Measurements from ENCODE around the gene DUT.

Gene DUT

DNA sequence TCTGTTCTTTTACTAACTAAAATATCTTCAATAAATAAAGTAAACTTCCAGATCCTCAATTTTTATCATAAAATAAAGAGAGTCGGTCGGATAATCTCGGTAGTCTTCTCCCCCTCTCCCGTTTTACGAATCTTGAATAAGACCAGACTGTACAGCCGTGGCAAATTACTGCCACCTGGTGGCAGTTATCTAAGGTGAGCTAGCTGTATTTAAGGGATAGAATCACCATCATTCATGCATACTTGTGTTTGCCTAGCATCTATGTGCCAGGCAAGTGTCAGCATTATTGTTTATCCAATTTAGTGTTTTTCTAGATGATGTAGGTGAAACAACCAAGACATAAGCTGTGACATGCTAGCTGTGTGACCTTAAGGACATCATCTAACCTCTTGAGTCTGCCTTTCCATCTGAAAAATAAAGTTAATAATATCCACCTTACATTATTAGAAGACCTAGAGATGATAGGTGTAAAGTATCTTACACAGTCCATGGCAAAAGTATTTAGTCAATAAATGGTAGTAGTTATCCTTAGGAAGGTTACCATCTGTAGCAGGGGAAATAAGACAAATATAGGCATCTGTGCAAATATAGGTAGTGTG lies 21.3 kb downstream of the DUT start:
- no peak overlapping the region for H2AK5ac ChIP-seq (ENCODE audit: low read length, severe bottlenecking)
- H2BK12ac ChIP-seq (ENCODE audit: low read length in 2 of 2), result no peak overlapping the region
- no peaks in the 10 kb centered on the region for H3K36me3 ChIP-seq (ENCODE audit: control insufficient read depth in 1 of 2, insufficient read depth in 2 of 2, low read depth in 1 of 2, low read length in 2 of 2)
- peak overlapping the region; percentile 76 for H3K9ac ChIP-seq (ENCODE audit: low read length)
- 17% methylated on average over 6 of the region's 6 CpGs for whole genome bisulfite sequencing
- H3K4me3 ChIP-seq (ENCODE audit: insufficient read depth in 1 of 2, low read depth in 1 of 2, low read length in 2 of 2), result peak overlapping the region in 1 of 2 experiments; percentile 29
- no peak overlapping the region for H2BK5ac ChIP-seq (ENCODE audit: low read depth, low read length, poor library complexity, severe bottlenecking)
- H3K14ac ChIP-seq (ENCODE audit: low read length in 2 of 2), result no peak overlapping the region
- no peaks in the 10 kb centered on the region for H3K27me3 ChIP-seq (ENCODE audit: control insufficient read depth in 1 of 2, insufficient read depth in 1 of 2, low read length in 2 of 2)
- no peak overlapping the region for H3K27ac ChIP-seq (ENCODE audit: low read length, poor library complexity, severe bottlenecking)
- peaks cover 5% of the 10 kb centered on the region for H3K4me1 ChIP-seq (ENCODE audit: control insufficient read depth, insufficient read depth, low read depth, low read length)
- H3K9me3 ChIP-seq (ENCODE audit: control insufficient read depth, low read length), result no peaks in the 10 kb centered on the region
- H4K91ac ChIP-seq (ENCODE audit: low read length), result no peak overlapping the region
- H2BK120ac ChIP-seq (ENCODE audit: low read depth, low read length), result no peak overlapping the region
- H3K4me2 ChIP-seq (ENCODE audit: low read length, poor library complexity, severe bottlenecking), result no peak overlapping the region
- no peak overlapping the region for H3K4ac ChIP-seq (ENCODE audit: low read depth in 1 of 2, low read length in 2 of 2)
- H3K18ac ChIP-seq (ENCODE audit: low read depth in 1 of 2, low read length in 2 of 2), result no peak overlapping the region
- peak; percentile 71 for DNase-seq
- no peak overlapping the region for H2BK15ac ChIP-seq (ENCODE audit: low read depth, poor library complexity, severe bottlenecking)
- H3K79me1 ChIP-seq (replicated peaks; ENCODE audit: low read length, poor library complexity, severe bottlenecking), result no peaks in the 10 kb centered on the region
- no peak overlapping the region for H4K8ac ChIP-seq (ENCODE audit: low read length)
- H3K23ac ChIP-seq (ENCODE audit: low read length in 2 of 2), result no peak overlapping the region
- no peak overlapping the region for H2AFZ ChIP-seq (ENCODE audit: low read depth, low read length)

GRCh38 chr15:48354694-48355303 lies 23.6 kb downstream of the DUT start:
- no peaks in the 10 kb centered on the region for H3K9me3 ChIP-seq (ENCODE audit: control insufficient read depth, low read length)
- no peak overlapping the region for H2BK15ac ChIP-seq (ENCODE audit: low read depth, poor library complexity, severe bottlenecking)
- H2BK120ac ChIP-seq (ENCODE audit: low read depth, low read length), result no peak overlapping the region
- no peak overlapping the region for H3K14ac ChIP-seq (ENCODE audit: low read length in 2 of 2)
- peaks cover 5% of the 10 kb centered on the region for H3K4me1 ChIP-seq (ENCODE audit: control insufficient read depth, insufficient read depth, low read depth, low read length)
- 91% methylated on average over 9 of the region's 9 CpGs for WGBS
- no peak overlapping the region for H3K4me2 ChIP-seq (ENCODE audit: low read length, poor library complexity, severe bottlenecking)
- H3K27ac ChIP-seq (ENCODE audit: low read length, poor library complexity, severe bottlenecking), result peak overlapping the region; percentile 46
- H3K36me3 ChIP-seq (ENCODE audit: control insufficient read depth in 1 of 2, insufficient read depth in 2 of 2, low read depth in 1 of 2, low read length in 2 of 2), result no peaks in the 10 kb centered on the region
- peak overlapping the region; percentile 78 for H3K9ac ChIP-seq (ENCODE audit: low read length)
- no peak overlapping the region for H4K8ac ChIP-seq (ENCODE audit: low read length)
- peak overlapping the region in 1 of 2 experiments; percentile 28 for H3K4me3 ChIP-seq (ENCODE audit: insufficient read depth in 1 of 2, low read depth in 1 of 2, low read length in 2 of 2)
- H2AFZ ChIP-seq (ENCODE audit: low read depth, low read length), result no peak overlapping the region
- peak overlapping the region; percentile 93 for H2AK5ac ChIP-seq (ENCODE audit: low read length, severe bottlenecking)
- no peaks in the 10 kb centered on the region for H3K27me3 ChIP-seq (ENCODE audit: control insufficient read depth in 1 of 2, insufficient read depth in 1 of 2, low read length in 2 of 2)
- H3K18ac ChIP-seq (ENCODE audit: low read depth in 1 of 2, low read length in 2 of 2), result no peak overlapping the region
- H4K91ac ChIP-seq (ENCODE audit: low read length), result no peak overlapping the region
- H3K4ac ChIP-seq (ENCODE audit: low read depth in 1 of 2, low read length in 2 of 2), result no peak overlapping the region
- H2BK12ac ChIP-seq (ENCODE audit: low read length in 2 of 2), result no peak overlapping the region
- H3K23ac ChIP-seq (ENCODE audit: low read length in 2 of 2), result no peak overlapping the region
- H3K79me1 ChIP-seq (replicated peaks; ENCODE audit: low read length, poor library complexity, severe bottlenecking), result no peaks in the 10 kb centered on the region
- no peak overlapping the region for H2BK5ac ChIP-seq (ENCODE audit: low read depth, low read length, poor library complexity, severe bottlenecking)
- no peak for DNase-seq

- H3K79me1 ChIP-seq (replicated peaks; ENCODE audit: low read length, poor library complexity, severe bottlenecking), result no peaks in the 10 kb centered on the region
- H3K4me3 ChIP-seq (ENCODE audit: insufficient read depth in 1 of 2, low read depth in 1 of 2, low read length in 2 of 2), result peak overlapping the region in 1 of 2 experiments; percentile 28
- 80% methylated on average over 2 of the region's 6 CpGs for WGBS
- H3K9me3 ChIP-seq (ENCODE audit: control insufficient read depth, low read length), result no peaks in the 10 kb centered on the region
- H2BK120ac ChIP-seq (ENCODE audit: low read depth, low read length), result no peak overlapping the region
- H3K36me3 ChIP-seq (ENCODE audit: control insufficient read depth in 1 of 2, insufficient read depth in 2 of 2, low read depth in 1 of 2, low read length in 2 of 2), result no peaks in the 10 kb centered on the region
- H3K4me1 ChIP-seq (ENCODE audit: control insufficient read depth, insufficient read depth, low read depth, low read length), result peaks cover 5% of the 10 kb centered on the region
- no peak overlapping the region for H3K23ac ChIP-seq (ENCODE audit: low read length in 2 of 2)
- no peak overlapping the region for H3K18ac ChIP-seq (ENCODE audit: low read depth in 1 of 2, low read length in 2 of 2)
- H2BK5ac ChIP-seq (ENCODE audit: low read depth, low read length, poor library complexity, severe bottlenecking), result no peak overlapping the region
- DNase-seq, result peak; percentile 18
- no peak overlapping the region for H3K4me2 ChIP-seq (ENCODE audit: low read length, poor library complexity, severe bottlenecking)
- no peak overlapping the region for H3K14ac ChIP-seq (ENCODE audit: low read length in 2 of 2)
- peak overlapping the region in 1 of 2 experiments; percentile 67 for H2BK12ac ChIP-seq (ENCODE audit: low read length in 2 of 2)
- peak overlapping the region; percentile 78 for H3K9ac ChIP-seq (ENCODE audit: low read length)
- peak overlapping the region; percentile 48 for H3K27ac ChIP-seq (ENCODE audit: low read length, poor library complexity, severe bottlenecking)
- H2BK15ac ChIP-seq (ENCODE audit: low read depth, poor library complexity, severe bottlenecking), result no peak overlapping the region
- H4K91ac ChIP-seq (ENCODE audit: low read length), result no peak overlapping the region
- H2AK5ac ChIP-seq (ENCODE audit: low read length, severe bottlenecking), result no peak overlapping the region
- H4K8ac ChIP-seq (ENCODE audit: low read length), result peak overlapping the region; percentile 62
- no peak overlapping the region for H2AFZ ChIP-seq (ENCODE audit: low read depth, low read length)
- H3K4ac ChIP-seq (ENCODE audit: low read depth in 1 of 2, low read length in 2 of 2), result no peak overlapping the region
- no peaks in the 10 kb centered on the region for H3K27me3 ChIP-seq (ENCODE audit: control insufficient read depth in 1 of 2, insufficient read depth in 1 of 2, low read length in 2 of 2)
These were observed 24.1 kb downstream of the DUT start for GRCh38 chr15:48355377-48355776.

- no peaks in the 10 kb centered on the region for H3K79me1 ChIP-seq (replicated peaks; ENCODE audit: low read length, poor library complexity, severe bottlenecking)
- no peak overlapping the region for H2BK5ac ChIP-seq (ENCODE audit: low read depth, low read length, poor library complexity, severe bottlenecking)
- no peak overlapping the region for H2AFZ ChIP-seq (ENCODE audit: low read depth, low read length)
- H3K27me3 ChIP-seq (ENCODE audit: control insufficient read depth in 1 of 2, insufficient read depth in 1 of 2, low read length in 2 of 2), result no peaks in the 10 kb centered on the region
- DNase-seq, result peak; percentile 57
- no peak overlapping the region for H3K4me3 ChIP-seq (ENCODE audit: insufficient read depth in 1 of 2, low read depth in 1 of 2, low read length in 2 of 2)
- no peak overlapping the region for H3K4me2 ChIP-seq (ENCODE audit: low read length, poor library complexity, severe bottlenecking)
- no peak overlapping the region for H4K91ac ChIP-seq (ENCODE audit: low read length)
- H3K18ac ChIP-seq (ENCODE audit: low read depth in 1 of 2, low read length in 2 of 2), result no peak overlapping the region
- H2BK12ac ChIP-seq (ENCODE audit: low read length in 2 of 2), result no peak overlapping the region
- H4K8ac ChIP-seq (ENCODE audit: low read length), result no peak overlapping the region
- H3K9ac ChIP-seq (ENCODE audit: low read length), result peak overlapping the region; percentile 80
- H2BK120ac ChIP-seq (ENCODE audit: low read depth, low read length), result no peak overlapping the region
- no peak overlapping the region for H3K27ac ChIP-seq (ENCODE audit: low read length, poor library complexity, severe bottlenecking)
- no peak overlapping the region for H3K4ac ChIP-seq (ENCODE audit: low read depth in 1 of 2, low read length in 2 of 2)
- no peak overlapping the region for H2AK5ac ChIP-seq (ENCODE audit: low read length, severe bottlenecking)
- no peak overlapping the region for H3K23ac ChIP-seq (ENCODE audit: low read length in 2 of 2)
- peaks cover 6% of the 10 kb centered on the region for H3K9me3 ChIP-seq (ENCODE audit: control insufficient read depth, low read length)
- no peaks in the 10 kb centered on the region for H3K36me3 ChIP-seq (ENCODE audit: control insufficient read depth in 1 of 2, insufficient read depth in 2 of 2, low read depth in 1 of 2, low read length in 2 of 2)
- H3K4me1 ChIP-seq (ENCODE audit: control insufficient read depth, insufficient read depth, low read depth, low read length), result peaks cover 5% of the 10 kb centered on the region
- no peak overlapping the region for H2BK15ac ChIP-seq (ENCODE audit: low read depth, poor library complexity, severe bottlenecking)
- 11% methylated on average over 2 of the region's 3 CpGs for WGBS
- H3K14ac ChIP-seq (ENCODE audit: low read length in 2 of 2), result no peak overlapping the region
These were observed 27.3 kb downstream of the DUT start for GRCh38 chr15:48358229-48359152.

All from mesenchymal stem cell (in vitro differentiated cells and primary cell).